Measurements from ENCODE around the gene NCAM2. TPM values are rescaled to one million over a fixed set of nuclear protein-coding genes. Genes with fewer than 3 reads are reported as not detected.

Gene NCAM2
- total RNA-seq, 1 experiment from 2014 or later: not detected

- no peak for TF ChIP-seq EZH2 (IDR thresholded peaks at IDR 0.05)
- no peak for TF ChIP-seq YY1 (IDR thresholded peaks at IDR 0.05; ENCODE audit: extremely low read depth, insufficient replicate concordance, low read depth, low read length)
- no peak for TF ChIP-seq ZFX (IDR thresholded peaks at IDR 0.05)
- no peak for TF ChIP-seq REST (IDR thresholded peaks at IDR 0.05; ENCODE audit: low read depth)
- TF ChIP-seq EZH2phosphoT487 (IDR thresholded peaks at IDR 0.05; ENCODE audit: borderline replicate concordance): no peak
- TF ChIP-seq EGR1 (IDR thresholded peaks at IDR 0.05; ENCODE audit: low read depth): no peak
- TF ChIP-seq JUND (IDR thresholded peaks at IDR 0.05): no peak
- Histone ChIP-seq H3K9ac (ENCODE audit: low read length) (no peak overlapping the region), H3K27me3 (ENCODE audit: insufficient read depth, low read length) (no peaks in the 10 kb centered on the region), H3K36me3 (ENCODE audit: control insufficient read depth in 1 of 2, insufficient read depth in 2 of 2, low read length in 2 of 2) (no peaks in the 10 kb centered on the region), H3K27ac (ENCODE audit: low read depth, low read length) (no peak overlapping the region), H3K4me1 (ENCODE audit: control insufficient read depth in 1 of 2, insufficient read depth in 2 of 2, low read length in 2 of 2) (no peaks in the 10 kb centered on the region), H3K79me2 (ENCODE audit: insufficient read depth, low read length) (no peaks in the 10 kb centered on the region), H3K9me3 (ENCODE audit: control insufficient read depth in 1 of 2, insufficient read depth in 1 of 2, low read depth in 1 of 2, low read length in 2 of 2) (peaks cover 9 to 34% of the 10 kb centered on the region in 2 experiments; a peak in 3 of 4 replicates), H4K20me1 (ENCODE audit: insufficient read depth) (no peaks in the 10 kb centered on the region), H2AFZ (ENCODE audit: low read depth, low read length, poor library complexity, severe bottlenecking) (no peak overlapping the region), H3K9me2 (ENCODE audit: insufficient read depth) (no peaks in the 10 kb centered on the region), H3K4me3 (replicated peaks in 1 of 2; ENCODE audit: low read depth in 1 of 2, low read length in 2 of 2) (no peak overlapping the region), H3K4me2 (ENCODE audit: low read length) (no peak overlapping the region)
- POLR2A ChIA-PET: no interaction called here
- BruUV-seq (replicated peaks): no TSS peak
- intact Hi-C loops (cut with micrococcal nuclease): no loop called here
- DNase-seq (ENCODE audit: low read depth, low spot score) (no peak), ATAC-seq (no peak)
- CTCF ChIA-PET: no interaction called here
- RAD21 ChIA-PET (ENCODE audit: low non-redundant PET in 1 of 2, low total read pairs in 2 of 2, uncharacterized antibody in 2 of 2, unreplicated experiment in 2 of 2): no interaction called here
These were observed 368.1 kb downstream of the NCAM2 start for GRCh38 chr21:21366277-21366676.

- Histone ChIP-seq H3K4me2 (ENCODE audit: low read length) (no peak overlapping the region), H2AFZ (ENCODE audit: low read depth, low read length, poor library complexity, severe bottlenecking) (no peak overlapping the region), H3K9me3 (ENCODE audit: control insufficient read depth in 1 of 2, insufficient read depth in 1 of 2, low read depth in 1 of 2, low read length in 2 of 2) (peaks cover 6 to 40% of the 10 kb centered on the region in 2 experiments; a peak in 3 of 4 replicates), H3K4me3 (replicated peaks in 1 of 2; ENCODE audit: low read depth in 1 of 2, low read length in 2 of 2) (no peak overlapping the region), H3K9me2 (ENCODE audit: insufficient read depth) (no peaks in the 10 kb centered on the region), H3K27ac (ENCODE audit: low read depth, low read length) (no peak overlapping the region), H3K36me3 (ENCODE audit: control insufficient read depth in 1 of 2, insufficient read depth in 2 of 2, low read length in 2 of 2) (no peaks in the 10 kb centered on the region), H3K79me2 (ENCODE audit: insufficient read depth, low read length) (no peaks in the 10 kb centered on the region), H4K20me1 (ENCODE audit: insufficient read depth) (no peaks in the 10 kb centered on the region), H3K9ac (ENCODE audit: low read length) (no peak overlapping the region), H3K27me3 (ENCODE audit: insufficient read depth, low read length) (no peaks in the 10 kb centered on the region), H3K4me1 (ENCODE audit: control insufficient read depth in 1 of 2, insufficient read depth in 2 of 2, low read length in 2 of 2) (no peaks in the 10 kb centered on the region)
- DNase-seq (ENCODE audit: low read depth, low spot score): no peak
- BruUV-seq (replicated peaks): no TSS peak
- ChIA-PET RAD21 (ENCODE audit: low non-redundant PET in 1 of 2, low total read pairs in 2 of 2, uncharacterized antibody in 2 of 2, unreplicated experiment in 2 of 2) (no interaction called here), CTCF (no interaction called here), POLR2A (no interaction called here)
- intact Hi-C loops (cut with micrococcal nuclease): no loop called here
- no peak for ATAC-seq
- no peak for TF ChIP-seq CTCF (IDR thresholded peaks at IDR 0.05 in 2 of 3, conservative IDR thresholded peaks at IDR 0.05 in 1 of 3; ENCODE audit: borderline replicate concordance in 1 of 3, insufficient read depth in 1 of 3, low read depth in 2 of 3, low read length in 2 of 3)
- no peak for TF ChIP-seq MAX (IDR thresholded peaks at IDR 0.05)
- no peak for TF ChIP-seq ZBTB33 (IDR thresholded peaks at IDR 0.05; ENCODE audit: extremely low read depth, insufficient replicate concordance, low read length)
- TF ChIP-seq SRF (IDR thresholded peaks at IDR 0.05; ENCODE audit: low read depth): no peak
- no peak for TF ChIP-seq ELF1 (IDR thresholded peaks at IDR 0.05; ENCODE audit: borderline replicate concordance, low read depth)
- TF ChIP-seq CBX3 (IDR thresholded peaks at IDR 0.05; ENCODE audit: low read depth): no peak
- no peak for TF ChIP-seq ATF3 (IDR thresholded peaks at IDR 0.05)
These were observed 369.4 kb downstream of the NCAM2 start for GRCh38 chr21:21367583-21367982.

All from HCT116 (cell line).